ENCODE results near the gene FYCO1.

- TF ChIP-seq SNAPC5 (CRISPR knock-in tag; IDR thresholded peaks at IDR 0.05; ENCODE audit: borderline replicate concordance) = no peak
- TF ChIP-seq ZBTB43 (CRISPR knock-in tag; conservative IDR thresholded peaks at IDR 0.05) = no peak
- TF ChIP-seq ZNF142 (CRISPR knock-in tag; IDR thresholded peaks at IDR 0.05) = no peak
- TF ChIP-seq ZNF567 (CRISPR knock-in tag; IDR thresholded peaks at IDR 0.05; ENCODE audit: borderline replicate concordance) = no peak
- no peak for TF ChIP-seq ZNF18 (CRISPR knock-in tag; IDR thresholded peaks at IDR 0.05; ENCODE audit: insufficient replicate concordance)
- TF ChIP-seq KAT8 (CRISPR knock-in tag; IDR thresholded peaks at IDR 0.05) = no peak
- TF ChIP-seq JUNB (CRISPR knock-in tag; IDR thresholded peaks at IDR 0.05; ENCODE audit: borderline replicate concordance) = no peak
- no peak for TF ChIP-seq CTCF (CRISPR knock-in tag; IDR thresholded peaks at IDR 0.05)
- no peak for TF ChIP-seq ZNF235 (CRISPR knock-in tag; IDR thresholded peaks at IDR 0.05; ENCODE audit: borderline replicate concordance)
- TF ChIP-seq JUN (CRISPR knock-in tag; IDR thresholded peaks at IDR 0.05) = no peak
- TF ChIP-seq BRCA1 (CRISPR knock-in tag; IDR thresholded peaks at IDR 0.05) = no peak
- no peak for TF ChIP-seq NCOA2 (CRISPR knock-in tag; IDR thresholded peaks at IDR 0.05)
- TF ChIP-seq MAF1 (CRISPR knock-in tag; IDR thresholded peaks at IDR 0.05; ENCODE audit: borderline replicate concordance) = no peak
- TF ChIP-seq TARDBP (CRISPR knock-in tag; IDR thresholded peaks at IDR 0.05) = no peak
Measured at GRCh38 chr3:45880725-45881077, 114.9 kb downstream of the FYCO1 start.

Data from HepG2 (cell line).